Pancreas (tissue), 10 donors: Measurements from ENCODE around the gene VASN. TPM values are rescaled to one million over a fixed set of nuclear protein-coding genes. Genes with fewer than 3 reads are reported as not detected.

Source experiments
- ATAC-seq, 4 donors: fragments of 200-7000 bp; cut with Tn5 transposase; one replicate each; pipeline versions ENCODE4 v1.8.0 to v1.9.1; 2020; ENCODE audit warnings: mild to moderate bottlenecking in 4 of 4, moderate library complexity in 4 of 4
- DNase-seq, 6 donors: peaks; one replicate each; pipeline ENCODE4 v3.0.0-alpha.2; 2020
- FAIRE-seq: peaks from 2 replicates; lab custom pipeline; 2012; peaks lifted over from hg19 to GRCh38; lab: Jason Lieb, UNC
- H3K27ac ChIP-seq, 4 donors: fragments of 200-600 bp; sonication (generic); 1 replicate in 3 of 4; 2 replicates in 1 of 4; pipeline versions ENCODE4 v1.5.0 to v1.8.0; 2020
- H3K27me3 ChIP-seq, 4 donors: fragments of 200-600 bp; one replicate each; pipeline ENCODE4 v1.8.0; 2021
- H3K36me3 ChIP-seq, 3 donors: fragments of 200-600 bp; sonication (generic) in 1 of 3; one replicate each; pipeline versions ENCODE4 v1.5.0 to v1.8.0; 2020 to 2021
- H3K4me1 ChIP-seq, 3 donors: fragments of 200-600 bp; one replicate each; pipeline ENCODE4 v1.8.0; 2021
- H3K4me3 ChIP-seq, 4 donors: fragments of 200-600 bp; sonication (generic) in 2 of 4; one replicate each; pipeline versions ENCODE4 v1.5.0 to v1.8.0; 2020 to 2021
- H3K9me3 ChIP-seq, 4 donors: fragments of 200-600 bp; one replicate each; pipeline ENCODE4 v1.8.0; 2021
- WGBS, 2 donors: extraction: QIAGEN DNeasy Blood & Tissue Kit; methylation state at CpG; one replicate each; pipeline ENCODE4 v1.1.7; 2013; 5-methylcytosine and 5-hydroxymethylcytosine counted together
- intact Hi-C, 3 donors: fragments of 100-400 bp; cut with DNase I; formaldehyde crosslinking; loops; one replicate each; pipeline versions ENCODE4 v1.11.1 to v1.14.2; 2022
- polyA plus RNA-seq, 2 donors: library from polyadenylated mRNA; stranded (reverse); fragments of 200-250 nt; gene quantifications; one replicate each; pipeline ENCODE4 v1.2.3, GENCODE V29; 2013
- total RNA-seq, 6 donors: library from RNA; stranded (reverse); fragmentation: NEBNext Ultra II Directional in 4 of 6; extraction: Animal tissue kit (Norgen Biotek cat#: 25700) in 4 of 6; gene quantifications; one replicate each; pipeline versions ENCODE4 v1.2.1 to v1.2.4, GENCODE V29; 2021 to 2023
- TF ChIP-seq, protein P1 (sequence below), 4 donors: fragments of 200-600 bp; sonication (generic) in 3 of 4; IDR thresholded peaks; one replicate each; pipeline versions ENCODE4 v1.5.0 to v1.8.0; 2021; ENCODE audit warnings: antibody characterized with exemption in 4 of 4
- donor health status: healthy with polysubstance abuse.
- donor health status: DM: no; HTN: no; CAD: no; lungs with moderate emphysema.
- donor health status: DM: no; HTN: no; CAD: no.
- donor health status: control.
- donor health status: control.
- donor health status: Bipolar disorder and iron deficiency.
- donor health status: DM: yes; HTN: yes; CAD: no.
- donor health status: DM: no; HTN: no; CAD: no.
- donor health status: DM: no; HTN: no; CAD: no.
- donor health status: DM: yes; HTN: yes; CAD: no.

VASN gene
- total and polyA plus RNA-seq, 8 donors = 3.1 to 14.8 (median 8.5) TPM

DNA sequence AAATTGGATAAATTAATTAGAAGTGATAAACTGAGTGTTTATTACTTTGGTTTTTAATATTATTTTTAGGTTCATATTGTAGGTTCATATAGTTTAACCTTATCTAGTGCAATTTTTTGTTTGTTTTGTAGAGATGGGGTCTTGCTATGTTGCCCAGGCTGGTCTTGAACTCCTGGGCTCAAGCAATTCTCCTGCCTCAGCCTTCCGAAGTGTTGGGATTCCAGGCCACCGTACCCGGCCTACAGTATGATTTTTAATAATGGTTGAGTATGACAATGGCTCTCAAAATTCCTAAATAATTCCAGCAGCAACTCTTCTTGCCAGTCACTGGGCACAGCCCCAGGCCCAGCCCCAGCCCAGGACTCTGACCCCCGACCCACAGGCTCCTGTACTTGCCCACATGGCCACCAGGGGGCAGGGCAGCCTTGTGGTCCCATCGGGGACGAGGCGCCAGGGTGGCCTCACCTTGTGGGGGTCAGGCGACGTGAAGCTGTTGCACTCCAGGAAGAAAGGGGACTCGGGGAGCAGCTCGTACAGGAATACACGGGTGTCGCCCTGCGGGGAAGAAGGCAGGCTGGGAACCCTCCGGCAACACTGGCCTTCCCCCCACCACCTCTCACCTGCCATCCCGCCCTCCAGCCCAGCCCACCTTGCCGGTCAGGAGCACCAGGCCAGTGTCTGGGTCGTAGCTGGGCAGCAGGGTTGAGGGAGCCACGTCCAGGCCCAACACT is 12.7 kb upstream of the VASN start:
- FAIRE-seq (no peak), DNase-seq (peak in 4 of 6 donors; percentile 69 to 89 (median 82)), ATAC-seq (peak; percentile 59 to 86 (median 85))
- Histone ChIP-seq H3K9me3 (no peaks in the 10 kb centered on the region), H3K27me3 (no peaks in the 10 kb centered on the region), H3K27ac (no peak overlapping the region), H3K4me3 (no peak overlapping the region), H3K4me1 (no peaks in the 10 kb centered on the region), H3K36me3 (no peaks in the 10 kb centered on the region)
- TF ChIP-seq, protein P1, sequence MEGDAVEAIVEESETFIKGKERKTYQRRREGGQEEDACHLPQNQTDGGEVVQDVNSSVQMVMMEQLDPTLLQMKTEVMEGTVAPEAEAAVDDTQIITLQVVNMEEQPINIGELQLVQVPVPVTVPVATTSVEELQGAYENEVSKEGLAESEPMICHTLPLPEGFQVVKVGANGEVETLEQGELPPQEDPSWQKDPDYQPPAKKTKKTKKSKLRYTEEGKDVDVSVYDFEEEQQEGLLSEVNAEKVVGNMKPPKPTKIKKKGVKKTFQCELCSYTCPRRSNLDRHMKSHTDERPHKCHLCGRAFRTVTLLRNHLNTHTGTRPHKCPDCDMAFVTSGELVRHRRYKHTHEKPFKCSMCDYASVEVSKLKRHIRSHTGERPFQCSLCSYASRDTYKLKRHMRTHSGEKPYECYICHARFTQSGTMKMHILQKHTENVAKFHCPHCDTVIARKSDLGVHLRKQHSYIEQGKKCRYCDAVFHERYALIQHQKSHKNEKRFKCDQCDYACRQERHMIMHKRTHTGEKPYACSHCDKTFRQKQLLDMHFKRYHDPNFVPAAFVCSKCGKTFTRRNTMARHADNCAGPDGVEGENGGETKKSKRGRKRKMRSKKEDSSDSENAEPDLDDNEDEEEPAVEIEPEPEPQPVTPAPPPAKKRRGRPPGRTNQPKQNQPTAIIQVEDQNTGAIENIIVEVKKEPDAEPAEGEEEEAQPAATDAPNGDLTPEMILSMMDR (IDR thresholded peaks at IDR 0.05) = peak; percentile 86 to 95 (median 94)
- 35% methylated on average over 17 to 19 of the region's 19 CpGs for WGBS, 2 donors
- intact Hi-C loops = loop anchor here in 1 of 3 donors (2.0 kb wide), 1 partner anchor 46 kb away; no protein-coding TSS in a partner anchor

DNA sequence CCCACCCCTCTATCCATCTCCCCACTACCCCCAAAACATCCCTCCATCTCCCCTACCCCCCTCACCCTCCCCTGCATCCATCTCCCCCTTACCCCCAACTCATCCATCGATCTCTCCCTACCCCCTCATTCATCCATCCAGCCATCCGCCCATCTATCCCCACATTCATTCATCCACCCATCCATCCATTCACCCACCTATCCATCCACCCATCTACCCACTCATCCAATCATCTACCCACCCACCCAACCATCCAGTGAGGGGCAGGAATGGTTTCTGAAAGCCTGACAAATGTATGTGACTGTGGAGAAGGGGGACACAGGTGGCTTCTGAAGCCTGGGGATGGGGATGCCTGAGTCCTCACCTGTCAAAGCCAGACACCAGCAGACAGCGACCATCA is 11.7 kb upstream of the VASN start:
- FAIRE-seq (no peak), DNase-seq (no peak), ATAC-seq (no peak)
- Histone ChIP-seq H3K4me1 (no peaks in the 10 kb centered on the region), H3K36me3 (no peaks in the 10 kb centered on the region), H3K27me3 (no peaks in the 10 kb centered on the region), H3K4me3 (no peak overlapping the region), H3K9me3 (no peaks in the 10 kb centered on the region), H3K27ac (no peak overlapping the region)
- WGBS, 2 donors = 85 to 89% methylated on average over 3 of the region's 3 CpGs
- intact Hi-C loops = loop anchor here in 2 of 3 donors (2.0 to 5.0 kb wide), 2 partner anchors 42 to 45 kb away; no protein-coding TSS in a partner anchor
- TF ChIP-seq, protein P1 (IDR thresholded peaks at IDR 0.05) = no peak

DNA sequence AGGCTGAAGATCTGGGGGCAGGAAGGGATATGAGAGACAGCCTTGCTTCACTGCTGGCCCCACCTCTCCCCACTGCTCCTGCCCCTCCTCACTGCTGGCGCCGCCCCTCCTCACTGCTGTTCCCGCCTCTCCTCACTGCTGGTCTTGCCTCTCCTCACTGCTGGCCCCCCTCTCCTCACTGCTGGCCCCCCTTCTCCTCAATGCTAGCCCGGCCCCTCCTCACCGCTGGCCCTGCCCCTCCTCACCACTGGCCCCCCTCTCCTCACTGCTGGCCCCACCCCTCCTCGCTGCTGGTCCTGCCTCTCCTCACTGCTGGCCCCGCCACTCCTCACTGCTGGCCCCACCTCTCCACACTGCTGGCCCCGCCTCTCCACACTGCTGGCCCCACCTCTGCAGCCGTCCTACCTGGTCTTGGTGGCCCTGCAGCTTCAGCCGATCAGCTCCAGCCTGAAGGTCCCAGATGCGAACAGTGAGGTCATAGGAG is 11.1 kb upstream of the VASN start:
- intact Hi-C loops = loop anchor here in 1 of 3 donors (5.0 kb wide), 1 partner anchor 42 kb away; no protein-coding TSS in a partner anchor
- Histone ChIP-seq H3K27ac (no peak overlapping the region), H3K36me3 (no peaks in the 10 kb centered on the region), H3K4me3 (no peak overlapping the region), H3K9me3 (no peaks in the 10 kb centered on the region), H3K4me1 (no peaks in the 10 kb centered on the region), H3K27me3 (no peaks in the 10 kb centered on the region)
- FAIRE-seq = no peak
- WGBS, 2 donors = 89 to 93% methylated on average over 9 of the region's 11 CpGs
- DNase-seq = peak in 2 of 6 donors; percentile 32 to 63
- TF ChIP-seq, protein P1 (IDR thresholded peaks at IDR 0.05) = no peak
- ATAC-seq = peak in 2 of 4 donors; percentile 12 to 43

DNA sequence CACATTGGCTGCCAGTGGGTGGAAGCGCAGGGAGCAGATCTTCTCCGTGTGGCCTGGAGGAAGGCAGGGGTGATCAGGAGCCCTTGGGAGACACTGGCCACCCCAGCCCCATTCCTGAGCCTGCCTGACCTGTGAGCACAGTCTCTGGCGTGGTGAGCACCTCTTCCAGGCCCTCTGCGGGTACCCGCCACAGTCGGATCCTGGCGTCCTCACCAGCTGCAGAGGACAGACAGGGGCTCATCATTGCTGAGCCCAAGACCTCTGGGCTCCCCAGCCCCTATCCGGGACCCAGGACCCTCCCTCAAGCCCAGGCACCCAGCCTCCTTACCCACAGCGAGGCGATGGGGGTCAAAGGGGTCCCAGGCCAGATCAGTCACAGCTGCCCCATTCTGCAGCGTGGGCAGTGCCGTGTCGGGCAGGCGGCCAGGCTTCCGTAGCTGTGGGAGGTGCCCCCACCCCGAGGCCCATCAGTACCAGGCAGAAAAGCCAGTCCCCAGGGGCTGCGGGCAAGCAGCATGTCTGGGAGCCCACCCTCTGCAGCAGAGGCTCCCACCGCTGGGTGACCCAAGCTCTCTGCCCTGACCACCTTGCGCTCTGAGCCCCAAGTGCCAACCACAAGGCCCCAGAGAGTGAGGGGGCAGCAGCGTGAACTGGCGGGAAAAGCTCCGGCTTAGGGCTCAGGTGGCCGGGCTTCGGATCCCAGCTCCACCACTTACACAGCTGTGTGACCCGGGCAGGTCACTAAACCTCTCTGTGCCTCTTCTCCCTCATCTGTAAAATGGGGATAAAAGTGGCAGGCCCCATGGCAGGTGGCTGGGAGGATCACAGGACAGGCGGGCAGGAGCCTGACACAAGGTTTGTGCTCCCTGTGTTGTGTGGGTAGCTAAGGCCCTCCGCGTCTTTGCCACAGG is 10.4 kb upstream of the VASN start:
- Histone ChIP-seq H3K27me3 (no peaks in the 10 kb centered on the region), H3K36me3 (no peaks in the 10 kb centered on the region), H3K4me1 (no peaks in the 10 kb centered on the region), H3K4me3 (no peak overlapping the region), H3K9me3 (no peaks in the 10 kb centered on the region), H3K27ac (no peak overlapping the region)
- DNase-seq (peak in 2 of 6 donors; percentile 31 to 69), FAIRE-seq (no peak), ATAC-seq (no peak)
- WGBS, 2 donors = 95% methylated on average over 28 of the region's 28 CpGs
- TF ChIP-seq, protein P1 (IDR thresholded peaks at IDR 0.05) = no peak
- intact Hi-C loops = loop anchor here in 1 of 3 donors (5.0 kb wide), 1 partner anchor 41 kb away; no protein-coding TSS in a partner anchor
